ENCODE results near the gene PRPF39.

The PRPF39 gene

DNA sequence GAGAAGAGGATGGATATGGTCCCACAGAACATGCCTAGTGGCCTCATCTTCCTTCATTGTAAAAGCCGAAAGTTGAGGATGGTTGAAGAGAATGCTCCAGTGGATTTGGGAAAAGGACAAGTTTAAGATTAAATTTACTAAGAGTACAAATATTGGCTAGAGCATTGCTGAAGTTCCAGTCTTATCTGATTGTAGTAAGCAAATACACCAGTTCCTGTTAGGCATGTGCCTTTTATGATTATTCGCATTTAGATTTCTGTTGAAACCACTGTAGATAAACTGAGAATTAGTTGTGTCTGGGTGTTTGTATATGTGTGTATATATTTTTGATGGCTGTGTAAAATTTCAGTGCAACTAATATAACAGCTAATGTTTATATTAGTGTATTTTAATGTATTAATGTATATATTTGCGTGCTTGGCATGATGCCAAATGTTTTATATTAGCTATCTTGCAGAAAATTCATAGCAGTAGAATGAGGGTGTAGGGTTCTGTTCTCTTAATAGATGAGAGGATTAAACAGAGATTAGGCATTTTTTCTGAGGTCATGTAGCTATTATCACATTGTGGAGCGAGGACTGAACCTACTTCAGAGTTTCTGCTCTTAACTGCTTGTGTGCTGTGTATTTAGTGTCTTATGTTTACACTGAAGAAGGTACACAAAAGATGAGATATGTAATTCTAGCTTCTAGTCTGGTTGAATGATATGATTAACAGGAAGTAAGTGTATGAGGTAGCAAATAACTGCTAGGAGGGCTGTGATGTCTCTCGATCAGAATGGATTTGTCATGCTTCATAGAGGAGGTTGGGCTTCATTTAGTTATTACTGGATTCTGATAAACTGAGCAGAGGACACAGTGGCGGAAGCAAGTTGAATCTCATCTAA, 29.2 kb downstream of the PRPF39 start:
- no peak for DNase-seq (ENCODE audit: low spot score)
- TF ChIP-seq, protein P1, sequence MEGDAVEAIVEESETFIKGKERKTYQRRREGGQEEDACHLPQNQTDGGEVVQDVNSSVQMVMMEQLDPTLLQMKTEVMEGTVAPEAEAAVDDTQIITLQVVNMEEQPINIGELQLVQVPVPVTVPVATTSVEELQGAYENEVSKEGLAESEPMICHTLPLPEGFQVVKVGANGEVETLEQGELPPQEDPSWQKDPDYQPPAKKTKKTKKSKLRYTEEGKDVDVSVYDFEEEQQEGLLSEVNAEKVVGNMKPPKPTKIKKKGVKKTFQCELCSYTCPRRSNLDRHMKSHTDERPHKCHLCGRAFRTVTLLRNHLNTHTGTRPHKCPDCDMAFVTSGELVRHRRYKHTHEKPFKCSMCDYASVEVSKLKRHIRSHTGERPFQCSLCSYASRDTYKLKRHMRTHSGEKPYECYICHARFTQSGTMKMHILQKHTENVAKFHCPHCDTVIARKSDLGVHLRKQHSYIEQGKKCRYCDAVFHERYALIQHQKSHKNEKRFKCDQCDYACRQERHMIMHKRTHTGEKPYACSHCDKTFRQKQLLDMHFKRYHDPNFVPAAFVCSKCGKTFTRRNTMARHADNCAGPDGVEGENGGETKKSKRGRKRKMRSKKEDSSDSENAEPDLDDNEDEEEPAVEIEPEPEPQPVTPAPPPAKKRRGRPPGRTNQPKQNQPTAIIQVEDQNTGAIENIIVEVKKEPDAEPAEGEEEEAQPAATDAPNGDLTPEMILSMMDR (IDR thresholded peaks at IDR 0.05; ENCODE audit: borderline replicate concordance, control extremely low read depth, extremely low read depth, insufficient read depth, missing control alignments): no peak
- in situ Hi-C loops (cut with MboI; ENCODE audit: low sequenced_read_pairs, unreplicated experiment): no loop called here

DNA sequence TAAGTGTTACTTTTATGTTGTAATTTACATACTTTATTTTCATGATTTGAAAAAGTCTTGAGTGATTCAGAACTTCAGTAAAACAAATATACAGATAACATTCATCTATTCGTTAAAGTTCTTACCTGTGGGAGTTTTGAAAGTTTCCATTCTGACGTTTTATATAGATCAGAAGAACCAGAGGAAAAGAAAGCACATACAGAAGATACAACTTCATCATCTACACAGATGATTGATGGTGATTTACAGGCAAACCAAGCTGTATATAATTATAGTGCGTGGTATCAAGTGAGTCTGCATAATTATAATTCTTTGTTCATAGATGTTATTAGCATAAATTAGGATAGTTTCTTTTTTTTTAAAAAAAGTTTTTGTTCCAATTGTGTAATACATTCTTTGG, 30.4 kb downstream of the PRPF39 start:
- TF ChIP-seq, protein P1 (IDR thresholded peaks at IDR 0.05; ENCODE audit: borderline replicate concordance, control extremely low read depth, extremely low read depth, insufficient read depth, missing control alignments): no peak
- in situ Hi-C loops (cut with MboI; ENCODE audit: low sequenced_read_pairs, unreplicated experiment): no loop called here

DNA sequence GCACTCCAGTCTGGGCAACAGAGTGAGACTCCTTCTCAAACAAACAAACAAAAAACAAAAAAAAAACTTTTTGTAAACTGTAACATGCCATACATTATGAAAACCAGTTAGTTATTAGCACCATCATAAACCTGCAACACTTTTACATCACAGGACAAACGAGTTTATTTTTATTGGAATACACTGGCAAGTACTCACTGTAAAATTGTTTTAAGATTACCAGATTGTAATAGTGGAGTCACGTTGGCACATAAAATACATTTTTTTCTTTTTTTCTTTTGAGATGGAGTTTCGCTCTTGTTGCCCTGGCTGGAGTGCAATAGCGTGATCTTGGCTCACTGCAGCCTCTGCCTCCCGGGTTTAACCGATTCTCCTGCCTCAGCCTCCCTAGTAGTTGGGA, 34.7 kb downstream of the PRPF39 start:
- TF ChIP-seq, protein P1 (IDR thresholded peaks at IDR 0.05; ENCODE audit: borderline replicate concordance, control extremely low read depth, extremely low read depth, insufficient read depth, missing control alignments): no peak
- no peak for DNase-seq (ENCODE audit: low spot score)
- in situ Hi-C loops (cut with MboI; ENCODE audit: low sequenced_read_pairs, unreplicated experiment): no loop called here

More for the DNA sequence above, 30.4 kb downstream of the PRPF39 start:
- no peak for DNase-seq (ENCODE audit: low spot score)

DNA sequence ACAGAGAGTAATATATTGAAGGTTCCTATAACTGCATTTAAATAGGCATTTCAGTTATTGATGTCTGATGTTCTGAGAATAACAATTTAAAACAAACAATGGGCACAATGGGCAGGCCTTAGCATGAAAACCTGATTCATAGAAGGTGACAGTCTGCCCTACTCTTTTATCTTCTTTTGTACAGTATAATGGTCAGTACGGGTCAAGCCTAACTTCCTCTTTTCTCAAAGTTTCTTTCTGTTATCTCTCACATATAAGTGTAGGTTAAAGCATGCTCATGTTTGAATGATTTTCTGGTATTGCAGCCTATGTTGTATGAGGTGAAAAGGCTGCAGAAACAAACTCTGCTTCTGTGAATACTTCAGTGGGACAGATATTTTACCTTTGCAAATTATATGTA, 36.2 kb downstream of the PRPF39 start:
- in situ Hi-C loops (cut with MboI; ENCODE audit: low sequenced_read_pairs, unreplicated experiment): no loop called here
- DNase-seq (ENCODE audit: low spot score): no peak

DNA sequence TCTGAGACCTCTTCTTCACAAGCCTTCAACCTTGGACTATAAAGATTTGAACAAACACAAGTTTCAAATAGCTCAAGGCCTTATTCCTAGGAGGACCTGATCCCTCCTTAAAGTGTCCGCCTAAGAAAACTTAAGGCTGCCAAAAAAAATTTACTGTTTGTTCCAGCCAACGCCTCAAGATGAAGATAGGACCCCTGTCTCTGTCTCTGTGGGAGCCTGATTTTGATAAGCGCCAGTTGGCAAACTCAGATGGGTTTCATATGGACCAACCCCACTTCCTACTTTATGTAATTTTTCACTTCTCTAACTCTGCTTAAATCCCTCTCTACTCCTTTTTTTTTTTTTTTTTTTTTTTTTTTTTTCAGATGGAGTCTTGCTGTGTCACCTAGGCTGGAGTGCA, 39.4 kb downstream of the PRPF39 start:
- TF ChIP-seq, protein P1 (IDR thresholded peaks at IDR 0.05; ENCODE audit: borderline replicate concordance, control extremely low read depth, extremely low read depth, insufficient read depth, missing control alignments): no peak
- no peak for DNase-seq (ENCODE audit: low spot score)
- in situ Hi-C loops (cut with MboI; ENCODE audit: low sequenced_read_pairs, unreplicated experiment): no loop called here

More for the DNA sequence above, 36.2 kb downstream of the PRPF39 start:
- TF ChIP-seq, protein P1 (IDR thresholded peaks at IDR 0.05; ENCODE audit: borderline replicate concordance, control extremely low read depth, extremely low read depth, insufficient read depth, missing control alignments): no peak

DNA sequence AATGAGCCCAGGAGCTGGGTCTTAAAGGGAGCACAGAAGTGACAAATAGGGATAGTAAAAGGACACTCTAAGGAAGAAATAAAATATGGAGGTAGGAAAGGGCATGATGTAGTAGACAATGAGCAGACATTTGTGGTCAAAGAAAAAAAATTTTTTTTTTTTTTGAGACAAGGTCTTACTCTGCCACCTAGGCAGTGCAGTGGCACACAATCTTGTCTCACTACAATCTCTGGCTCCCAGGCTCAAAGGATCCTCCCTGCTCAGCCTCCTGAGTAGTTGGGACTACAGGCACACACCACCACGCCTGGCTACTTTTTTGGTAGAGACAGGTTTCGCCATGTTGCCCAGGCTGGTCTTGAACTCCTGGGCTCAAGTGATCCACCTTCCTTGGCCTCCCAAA, 41.8 kb downstream of the PRPF39 start:
- in situ Hi-C loops (cut with MboI; ENCODE audit: low sequenced_read_pairs, unreplicated experiment): no loop called here

More for the DNA sequence above, 41.8 kb downstream of the PRPF39 start:
- TF ChIP-seq, protein P1 (IDR thresholded peaks at IDR 0.05; ENCODE audit: borderline replicate concordance, control extremely low read depth, extremely low read depth, insufficient read depth, missing control alignments): no peak
- no peak for DNase-seq (ENCODE audit: low spot score)

Data from GM13976 (cell line).